Measurements from ENCODE around the gene VPS26C. TPM values are rescaled to one million over a fixed set of nuclear protein-coding genes. Genes with fewer than 3 reads are reported as not detected.

VPS26C gene
- total RNA-seq, 1 experiment from 2014 or later = 42.1 TPM

- no peak overlapping the region for H3K27ac ChIP-seq (ENCODE audit: low read depth, low read length)
- no peaks in the 10 kb centered on the region for H3K9me2 ChIP-seq (ENCODE audit: insufficient read depth)
- no peak for ATAC-seq
- no peak overlapping the region for H2AFZ ChIP-seq (ENCODE audit: low read depth, low read length, poor library complexity, severe bottlenecking)
- peaks cover 13 to 17% of the 10 kb centered on the region in 2 experiments; a peak in 3 of 4 replicates for H3K36me3 ChIP-seq (ENCODE audit: control insufficient read depth in 1 of 2, insufficient read depth in 2 of 2, low read length in 2 of 2)
- H3K4me2 ChIP-seq (ENCODE audit: low read length) = no peak overlapping the region
- no peak overlapping the region for H3K9ac ChIP-seq (ENCODE audit: low read length)
- TF ChIP-seq RAD21 (IDR thresholded peaks at IDR 0.05; ENCODE audit: low read depth) (no peak), EGR1 (IDR thresholded peaks at IDR 0.05; ENCODE audit: low read depth) (no peak), ATF3 (IDR thresholded peaks at IDR 0.05) (no peak), SRF (IDR thresholded peaks at IDR 0.05; ENCODE audit: low read depth) (no peak), JUND (IDR thresholded peaks at IDR 0.05) (no peak), SP1 (IDR thresholded peaks at IDR 0.05; ENCODE audit: low read depth) (no peak), EZH2phosphoT487 (IDR thresholded peaks at IDR 0.05; ENCODE audit: borderline replicate concordance) (no peak)
- intact Hi-C loops (cut with micrococcal nuclease) = no loop called here
- H3K4me3 ChIP-seq (replicated peaks in 1 of 2; ENCODE audit: low read depth in 1 of 2, low read length in 2 of 2) = no peak overlapping the region
- no peaks in the 10 kb centered on the region for H3K27me3 ChIP-seq (ENCODE audit: insufficient read depth, low read length)
- CTCF ChIA-PET = no interaction called here
- no peaks in the 10 kb centered on the region for H3K9me3 ChIP-seq (ENCODE audit: control insufficient read depth in 1 of 2, insufficient read depth in 1 of 2, low read depth in 1 of 2, low read length in 2 of 2)
- no peak for DNase-seq (ENCODE audit: low read depth, low spot score)
- POLR2A ChIA-PET = no interaction called here
- no peaks in the 10 kb centered on the region for H4K20me1 ChIP-seq (ENCODE audit: insufficient read depth)
- H3K4me1 ChIP-seq (ENCODE audit: control insufficient read depth in 1 of 2, insufficient read depth in 2 of 2, low read length in 2 of 2) = no peaks in the 10 kb centered on the region; a peak in 1 of 4 replicates
- RAD21 ChIA-PET (ENCODE audit: low non-redundant PET in 1 of 2, low total read pairs in 2 of 2, uncharacterized antibody in 2 of 2, unreplicated experiment in 2 of 2) = no interaction called here
- no TSS peak for BruUV-seq (replicated peaks)
- H3K79me2 ChIP-seq (ENCODE audit: insufficient read depth, low read length) = no peaks in the 10 kb centered on the region
Observed at GRCh38 chr21:37232274-37233018, 34.7 kb downstream of the VPS26C start.

- Histone ChIP-seq H3K9me3 (ENCODE audit: control insufficient read depth in 1 of 2, insufficient read depth in 1 of 2, low read depth in 1 of 2, low read length in 2 of 2) (no peaks in the 10 kb centered on the region), H2AFZ (ENCODE audit: low read depth, low read length, poor library complexity, severe bottlenecking) (no peak overlapping the region), H3K27ac (ENCODE audit: low read depth, low read length) (no peak overlapping the region), H3K4me1 (ENCODE audit: control insufficient read depth in 1 of 2, insufficient read depth in 2 of 2, low read length in 2 of 2) (no peaks in the 10 kb centered on the region; a peak in 1 of 4 replicates), H3K27me3 (ENCODE audit: insufficient read depth, low read length) (no peaks in the 10 kb centered on the region), H3K4me3 (replicated peaks in 1 of 2; ENCODE audit: low read depth in 1 of 2, low read length in 2 of 2) (no peak overlapping the region), H3K36me3 (ENCODE audit: control insufficient read depth in 1 of 2, insufficient read depth in 2 of 2, low read length in 2 of 2) (peaks cover 14 to 18% of the 10 kb centered on the region in 2 experiments; a peak in 3 of 4 replicates), H3K4me2 (ENCODE audit: low read length) (no peak overlapping the region), H3K79me2 (ENCODE audit: insufficient read depth, low read length) (no peaks in the 10 kb centered on the region), H4K20me1 (ENCODE audit: insufficient read depth) (no peaks in the 10 kb centered on the region), H3K9me2 (ENCODE audit: insufficient read depth) (no peaks in the 10 kb centered on the region), H3K9ac (ENCODE audit: low read length) (no peak overlapping the region)
- TF ChIP-seq EGR1 (IDR thresholded peaks at IDR 0.05; ENCODE audit: low read depth) (no peak), REST (IDR thresholded peaks at IDR 0.05; ENCODE audit: low read depth) (no peak), CEBPB (IDR thresholded peaks at IDR 0.05; ENCODE audit: low read depth) (no peak), POLR2A (IDR thresholded peaks at IDR 0.05; ENCODE audit: borderline replicate concordance, extremely low read depth, insufficient read depth, insufficient read length) (no peak), TCF7L2 (IDR thresholded peaks at IDR 0.05; ENCODE audit: borderline replicate concordance, extremely low read depth, insufficient read depth, insufficient read length) (no peak), SRF (IDR thresholded peaks at IDR 0.05; ENCODE audit: low read depth) (no peak), ELF1 (IDR thresholded peaks at IDR 0.05; ENCODE audit: borderline replicate concordance, low read depth) (no peak), CBX3 (IDR thresholded peaks at IDR 0.05; ENCODE audit: low read depth) (no peak), EZH2phosphoT487 (IDR thresholded peaks at IDR 0.05; ENCODE audit: borderline replicate concordance) (no peak)
- DNase-seq (ENCODE audit: low read depth, low spot score) (no peak), ATAC-seq (no peak)
- RAD21 ChIA-PET (ENCODE audit: low non-redundant PET in 1 of 2, low total read pairs in 2 of 2, uncharacterized antibody in 2 of 2, unreplicated experiment in 2 of 2) = no interaction called here
- BruUV-seq (replicated peaks) = no TSS peak
- CTCF ChIA-PET = no interaction called here
- intact Hi-C loops (cut with micrococcal nuclease) = no loop called here
- POLR2A ChIA-PET = no interaction called here
Observed at GRCh38 chr21:37231671-37232070, 35.5 kb downstream of the VPS26C start.
